H1 (cell line): Measurements from ENCODE around the gene GYPC. TPM values are rescaled to one million over a fixed set of nuclear protein-coding genes. Genes with fewer than 3 reads are reported as not detected.

Experiments used
- CTCF ChIA-PET: fragments of 300-600 bp; sonication (Branson Sonifier 250); formaldehyde crosslinking; loops from one replicate; lab custom pipeline; 2021; ENCODE audit not compliant: partially characterized antibody; lab: Charles Lee
- POLR2A ChIA-PET: fragments of 300-600 bp; sonication (Branson Sonifier 250); formaldehyde crosslinking; loops from one replicate; lab custom pipeline; 2021; ENCODE audit warnings: inconsistent platforms; ENCODE audit not compliant: partially characterized antibody; lab: Charles Lee
- DNase-seq, 2 experiments: peaks; one replicate each; pipeline versions ENCODE4 v3.0.0 to v3.0.0-alpha.2; 2010 to 2022; ENCODE audit warnings: low spot score in 2 of 2, low read depth in 1 of 2, mixed read lengths in 1 of 2
- FAIRE-seq: peaks from 2 replicates; lab custom pipeline; 2011; peaks lifted over from hg19 to GRCh38; lab: Jason Lieb, UNC
- H2AFZ ChIP-seq: 2 replicates; pipeline ENCODE4 v1.8.1; 2012; ENCODE audit warnings: low read length, inconsistent platforms
- H2AK5ac ChIP-seq: 2 replicates; pipeline ENCODE4 v1.6.1; 2013; ENCODE audit warnings: low read depth, low read length
- H2BK120ac ChIP-seq: replicated peaks from 2 replicates; pipeline ENCODE3; 2013; ENCODE audit warnings: low read depth, low read length, inconsistent platforms
- H2BK12ac ChIP-seq: 2 replicates; pipeline ENCODE4 v1.6.1; 2013; ENCODE audit warnings: low read depth, low read length
- H2BK15ac ChIP-seq: 2 replicates; pipeline ENCODE4 v1.6.1; 2013; ENCODE audit warnings: low read length
- H2BK20ac ChIP-seq: 2 replicates; pipeline ENCODE4 v1.6.1; 2013; ENCODE audit warnings: low read length
- H2BK5ac ChIP-seq: 2 replicates; pipeline ENCODE4 v1.6.1; 2013; ENCODE audit warnings: low read depth, low read length
- H3K14ac ChIP-seq: 2 replicates; pipeline ENCODE4 v1.6.1; 2013; ENCODE audit warnings: inconsistent platforms; ENCODE audit not compliant: insufficient read length
- H3K18ac ChIP-seq: 2 replicates; pipeline ENCODE4 v1.6.1; 2013; ENCODE audit warnings: low read length; ENCODE audit errors: extremely low read depth
- H3K23ac ChIP-seq: 2 replicates; pipeline ENCODE4 v1.6.1; 2013; ENCODE audit warnings: inconsistent platforms; ENCODE audit not compliant: insufficient read length
- H3K23me2 ChIP-seq: 2 replicates; pipeline ENCODE4 v1.6.1; 2013; ENCODE audit warnings: low read depth, low read length
- H3K27ac ChIP-seq: 2 replicates; pipeline ENCODE4 v1.6.1; 2011; ENCODE audit warnings: low read depth, low read length, inconsistent platforms
- H3K27me3 ChIP-seq, 4 experiments: replicated peaks in 1 of 4; 1 replicate in 1 of 4; 2 replicates in 3 of 4; pipeline versions ENCODE4 v1.6.1 to v1.8.1; 2011 to 2013; ENCODE audit warnings: low read length in 3 of 4, mild to moderate bottlenecking in 3 of 4, inconsistent platforms in 2 of 4, mixed read lengths in 2 of 4, moderate library complexity in 1 of 4; ENCODE audit not compliant: control insufficient read depth in 3 of 4, insufficient read depth in 3 of 4; ENCODE audit errors: extremely low read depth in 1 of 4
- H3K36me3 ChIP-seq, 4 experiments: 2 replicates each; pipeline versions ENCODE4 v1.6.1 to v1.8.1; 2011 to 2013; ENCODE audit warnings: mild to moderate bottlenecking in 4 of 4, low read length in 3 of 4, moderate library complexity in 2 of 4, control low read depth in 1 of 4, inconsistent platforms in 1 of 4; ENCODE audit not compliant: insufficient read depth in 4 of 4, control insufficient read depth in 2 of 4
- H3K4ac ChIP-seq: replicated peaks from 2 replicates; pipeline ENCODE3; 2013; ENCODE audit warnings: low read length, low read depth, mixed read lengths, inconsistent platforms; ENCODE audit not compliant: insufficient read length
- H3K4me1 ChIP-seq, 4 experiments: replicated peaks in 1 of 4; 1 replicate in 1 of 4; 2 replicates in 3 of 4; pipeline versions ENCODE4 v1.6.1 to v1.8.1; 2011 to 2013; ENCODE audit warnings: low read length in 3 of 4, inconsistent platforms in 2 of 4, mixed read lengths in 1 of 4; ENCODE audit not compliant: insufficient read depth in 4 of 4, control insufficient read depth in 3 of 4
- H3K4me2 ChIP-seq, 2 experiments: 2 replicates each; pipeline versions ENCODE4 v1.6.1 to v1.8.1; 2011 to 2013; ENCODE audit warnings: low read depth in 2 of 2, low read length in 2 of 2, control low read depth in 1 of 2, inconsistent platforms in 1 of 2, mild to moderate bottlenecking in 1 of 2; ENCODE audit not compliant: insufficient read depth in 1 of 2
- H3K4me3 ChIP-seq, 4 experiments: fragments of 200-600, 300-600 bp in 1 of 4; sonication (generic), shearing (Covaris generic), sonication (Bioruptor Twin) in 1 of 4; 2 replicates each; pipeline versions ENCODE4 v1.5.1 to v1.8.1; 2011 to 2016; ENCODE audit warnings: low read length in 4 of 4, low read depth in 3 of 4, control low read depth in 2 of 4, inconsistent platforms in 2 of 4, mild to moderate bottlenecking in 2 of 4, mixed read lengths in 1 of 4, moderate library complexity in 1 of 4; ENCODE audit not compliant: insufficient read depth in 2 of 4; ENCODE audit errors: extremely low read depth in 1 of 4
- H3K56ac ChIP-seq: replicated peaks from 2 replicates; pipeline ENCODE3; 2013; ENCODE audit warnings: low read depth, mild to moderate bottlenecking, mixed read lengths, low read length, inconsistent platforms; ENCODE audit not compliant: insufficient read length
- H3K79me1 ChIP-seq: 2 replicates; pipeline ENCODE4 v1.6.1; 2013; ENCODE audit warnings: low read depth, low read length, control low read depth
- H3K79me2 ChIP-seq, 2 experiments: 2 replicates each; pipeline versions ENCODE4 v1.6.1 to v1.8.1; 2012 to 2013; ENCODE audit warnings: low read length in 2 of 2, mild to moderate bottlenecking in 2 of 2, inconsistent platforms in 1 of 2; ENCODE audit not compliant: insufficient read depth in 2 of 2, control insufficient read depth in 1 of 2
- H3K9ac ChIP-seq, 4 experiments: replicated peaks in 1 of 4; 1 replicate in 1 of 4; 2 replicates in 3 of 4; pipeline versions ENCODE4 v1.6.1 to v1.8.1; 2011 to 2013; ENCODE audit warnings: low read depth in 3 of 4, low read length in 3 of 4, control low read depth in 2 of 4, mild to moderate bottlenecking in 2 of 4, moderate library complexity in 2 of 4, inconsistent platforms in 1 of 4; ENCODE audit errors: extremely low read depth in 1 of 4
- H3K9me3 ChIP-seq, 2 experiments: 2 replicates each; pipeline versions ENCODE4 v1.6.1 to v1.8.1; 2012 to 2013; ENCODE audit warnings: mild to moderate bottlenecking in 2 of 2, moderate library complexity in 2 of 2, control low read depth in 1 of 2, inconsistent platforms in 1 of 2, low read depth in 1 of 2, low read length in 1 of 2, mixed read lengths in 1 of 2; ENCODE audit not compliant: insufficient read depth in 2 of 2
- H4K20me1 ChIP-seq, 2 experiments: replicated peaks in 1 of 2; 2 replicates each; pipeline versions ENCODE3 to v1.8.1; 2011 to 2013; ENCODE audit warnings: inconsistent platforms in 2 of 2, low read length in 2 of 2, mild to moderate bottlenecking in 1 of 2; ENCODE audit not compliant: insufficient read depth in 2 of 2, control insufficient read depth in 1 of 2
- H4K5ac ChIP-seq: 2 replicates; pipeline ENCODE4 v1.6.1; 2013; ENCODE audit warnings: low read length, low read depth, mixed read lengths, inconsistent platforms; ENCODE audit not compliant: insufficient read length
- H4K8ac ChIP-seq: 2 replicates; pipeline ENCODE4 v1.8.0; 2013; ENCODE audit warnings: mild to moderate bottlenecking, moderate library complexity, low read length, inconsistent platforms; ENCODE audit not compliant: insufficient read depth; ENCODE audit errors: extremely low read depth
- H4K91ac ChIP-seq: replicated peaks from 2 replicates; pipeline ENCODE3; 2013; ENCODE audit warnings: low read length, mixed read lengths, inconsistent platforms; ENCODE audit not compliant: insufficient read length
- ASH2L ChIP-seq: fragments of 200-600, 300-600 bp; sonication (generic); IDR thresholded peaks from one replicate; pipeline ENCODE4 v1.7.1; 2017; ENCODE audit warnings: low read length
- BCL11A ChIP-seq, 2 experiments: IDR thresholded peaks; one replicate each; pipeline ENCODE4 v1.6.1; 2011; ENCODE audit warnings: low read depth in 2 of 2, low read length in 2 of 2, mild to moderate bottlenecking in 2 of 2
- CEBPB ChIP-seq: IDR thresholded peaks from 2 replicates; pipeline ENCODE4 v1.6.1; 2012; ENCODE audit warnings: low read depth, low read length
- CREB1 ChIP-seq: IDR thresholded peaks from 2 replicates; pipeline ENCODE4 v1.6.1; 2012; ENCODE audit warnings: inconsistent platforms
- EGR1 ChIP-seq: IDR thresholded peaks from 2 replicates; pipeline ENCODE4 v1.6.1; 2011; ENCODE audit warnings: low read depth, low read length, borderline replicate concordance
- EP300 ChIP-seq, 2 experiments: IDR thresholded peaks; 1 replicate in 1 of 2; 2 replicates in 1 of 2; pipeline ENCODE4 v1.6.1; 2011 to 2012; ENCODE audit warnings: low read depth in 2 of 2, low read length in 2 of 2, mild to moderate bottlenecking in 2 of 2, borderline replicate concordance in 1 of 2, inconsistent platforms in 1 of 2, moderate library complexity in 1 of 2
- GABPA ChIP-seq: IDR thresholded peaks from 2 replicates; pipeline ENCODE4 v1.6.1; 2011; ENCODE audit warnings: mild to moderate bottlenecking, low read length, moderate library complexity, borderline replicate concordance; ENCODE audit not compliant: insufficient read depth
- POLR2A ChIP-seq, 2 experiments: IDR thresholded peaks; 1 replicate in 1 of 2; 2 replicates in 1 of 2; pipeline ENCODE4 v1.6.1; 2011; ENCODE audit warnings: low read depth in 2 of 2, low read length in 2 of 2, mild to moderate bottlenecking in 2 of 2; ENCODE audit errors: control extremely low read depth in 1 of 2
- SIN3A ChIP-seq, 2 experiments: IDR thresholded peaks in 1 of 2; conservative IDR thresholded peaks in 1 of 2; 2 replicates each; pipeline ENCODE4 v1.6.1; 2011 to 2012; ENCODE audit warnings: low read length in 2 of 2, improper control_type of control experiment in 1 of 2, low read depth in 1 of 2, mild to moderate bottlenecking in 1 of 2
- SP2 ChIP-seq: IDR thresholded peaks from 2 replicates; pipeline ENCODE4 v1.6.1; 2012; ENCODE audit warnings: mild to moderate bottlenecking, low read length, inconsistent platforms
- SUZ12 ChIP-seq: fragments of 200-600 bp; sonication (generic); IDR thresholded peaks from 2 replicates; pipeline ENCODE4 v1.6.1; 2012; ENCODE audit warnings: mild to moderate bottlenecking, inconsistent platforms, low read length, moderate library complexity, mixed read lengths
- TAF7 ChIP-seq: optimal IDR thresholded peaks from 2 replicates; pipeline ENCODE3; 2011; ENCODE audit warnings: low read depth, mild to moderate bottlenecking, inconsistent platforms, low read length, moderate library complexity, borderline replicate concordance
- ZNF274 ChIP-seq: IDR thresholded peaks from 2 replicates; pipeline ENCODE4 v1.7.0; 2012; ENCODE audit warnings: low read length, borderline replicate concordance; ENCODE audit errors: extremely low read depth
- WGBS, 2 experiments: shearing (Covaris generic) in 1 of 2; methylation state at CpG; one replicate each; pipeline versions ENCODE4 v1.1.6 to v1.1.7; 2013 to 2015; ENCODE audit warnings: low lambda C conversion rate in 2 of 2, mixed read lengths in 2 of 2, inconsistent platforms in 1 of 2, low coverage in 1 of 2, missing lambda C conversion rate in 1 of 2; ENCODE audit not compliant: insufficient replicate concordance in 2 of 2, insufficient coverage in 1 of 2, insufficient read length in 1 of 2; ENCODE audit errors: extremely low coverage in 1 of 2, missing lambda C conversion rate in 1 of 2; 5-methylcytosine and 5-hydroxymethylcytosine counted together
- polyA plus RNA-seq, 7 experiments: library from polyadenylated mRNA; depleted of rRNA in 3 of 7; stranded (reverse) in 5 of 7; unstranded in 2 of 7; fragments of >200 nt in 5 of 7; fragments of 200-250 nt in 2 of 7; gene quantifications; 1 replicate in 5 of 7; 2 replicates in 1 of 7; 4 replicates in 1 of 7; pipeline versions ENCODE4 v1.2.1 to v1.2.3, GENCODE V29; 2011 to 2013; ENCODE audit warnings: missing spikeins in 2 of 7, mixed read lengths in 2 of 7
- total RNA-seq: library from RNA; stranded (reverse); fragmentation: NEBNext Ultra II Directional; extraction: Animal tissue kit (Norgen Biotek cat#: 25700); gene quantifications from 2 replicates; pipeline ENCODE4 v1.2.1, GENCODE V29; 2021
- TF ChIP-seq, protein P1 (sequence below): IDR thresholded peaks from 2 replicates; pipeline ENCODE4 v1.6.1; 2011; ENCODE audit warnings: low read depth, mild to moderate bottlenecking, low read length; ENCODE audit not compliant: insufficient read depth

The GYPC gene
- total and polyA plus RNA-seq, 2 of the 8 experiments (the other 6 are each of a cell fraction or from before 2014, with no cell fraction given) = 26.8 to 53.6 TPM

DNA sequence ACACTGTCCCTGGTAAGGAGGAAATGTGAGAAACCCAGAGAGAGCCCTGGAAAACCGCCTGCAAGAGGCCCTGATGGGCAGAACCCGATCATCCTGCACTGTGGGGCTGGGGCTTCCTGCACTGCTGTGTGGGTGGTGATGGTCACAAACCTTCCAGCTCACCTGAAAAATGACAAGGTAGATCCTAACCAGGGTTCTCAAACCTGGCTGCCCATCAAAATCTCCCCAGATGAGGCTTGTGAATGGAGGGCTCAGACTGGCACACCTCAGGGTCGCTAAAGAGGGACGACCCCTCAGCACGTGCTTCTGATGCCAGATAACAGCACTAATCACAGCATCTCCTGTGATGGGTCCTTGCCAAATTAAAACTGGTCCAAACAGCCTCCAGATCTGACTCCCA is 74.7 kb downstream of the GYPC start:
- Histone ChIP-seq H4K20me1 (no peaks in the 10 kb centered on the region), H3K79me1 (no peaks in the 10 kb centered on the region), H3K4me2 (no peak overlapping the region), H3K4me3 (no peak overlapping the region), H2BK15ac (no peak overlapping the region), H3K9ac (no peak overlapping the region), H3K9me3 (0 out of 4 replicates have a peak, but pooled peaks cover 0 to 2% of the 10 kb centered on the region in 2 experiments), H3K79me2 (no peaks in the 10 kb centered on the region), H4K5ac (no peak overlapping the region), H2BK12ac (no peak overlapping the region), H3K4ac (no peak overlapping the region), H3K18ac (no peak overlapping the region), H3K27ac (no peak overlapping the region), H2BK120ac (no peak overlapping the region), H2AFZ (no peak overlapping the region), H2AK5ac (no peak overlapping the region), H4K8ac (no peak overlapping the region), H2BK5ac (no peak overlapping the region), H3K23me2 (no peaks in the 10 kb centered on the region), H3K4me1 (no peaks in the 10 kb centered on the region), H4K91ac (no peak overlapping the region), H3K36me3 (no peaks in the 10 kb centered on the region), H3K56ac (no peak overlapping the region), H3K23ac (no peak overlapping the region), H3K27me3 (no peaks in the 10 kb centered on the region), H3K14ac (no peak overlapping the region), H2BK20ac (no peak overlapping the region)
- POLR2A ChIA-PET = interaction anchor here (1.6 kb wide), 1 partner anchor 24 kb away, joined by 3 read pairs; no protein-coding TSS in a partner anchor
- CTCF ChIA-PET = interaction anchor here (1.1 kb wide), 1 partner anchor 16 kb away, joined by 3 read pairs; no protein-coding TSS in a partner anchor
- WGBS, 2 experiments = 89% methylated on average over 5 of the region's 5 CpGs; no CpG with 5 or more reads in 1 of the 2 experiments
- no peak for FAIRE-seq
- no peak for DNase-seq
- no peak for TF ChIP-seq BCL11A (IDR thresholded peaks at IDR 0.05; ENCODE audit: low read depth in 2 of 2, low read length in 2 of 2)
- TF ChIP-seq ZNF274 = no peak
- no peak for TF ChIP-seq GABPA
- no peak for TF ChIP-seq EP300 (IDR thresholded peaks at IDR 0.05; ENCODE audit: borderline replicate concordance in 1 of 2, low read depth in 2 of 2, low read length in 2 of 2)
- no peak for TF ChIP-seq CEBPB
- no peak for TF ChIP-seq SIN3A (conservative IDR thresholded peaks at IDR 0.05 in 1 of 2, IDR thresholded peaks at IDR 0.05 in 1 of 2; ENCODE audit: low read depth in 1 of 2, low read length in 2 of 2)
- TF ChIP-seq CREB1 = no peak
- TF ChIP-seq SP2 = no peak
- TF ChIP-seq, protein P1, sequence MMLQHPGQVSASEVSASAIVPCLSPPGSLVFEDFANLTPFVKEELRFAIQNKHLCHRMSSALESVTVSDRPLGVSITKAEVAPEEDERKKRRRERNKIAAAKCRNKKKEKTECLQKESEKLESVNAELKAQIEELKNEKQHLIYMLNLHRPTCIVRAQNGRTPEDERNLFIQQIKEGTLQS = no peak
- TF ChIP-seq TAF7 = no peak
- no peak for TF ChIP-seq SUZ12
- no peak for TF ChIP-seq EGR1
- TF ChIP-seq ASH2L = no peak
- no peak for TF ChIP-seq POLR2A (IDR thresholded peaks at IDR 0.05; ENCODE audit: control extremely low read depth in 1 of 2, low read depth in 2 of 2, low read length in 2 of 2)
